ENCODE results near the gene NBPF4.
"Not testable (repeated sequence)": the region's sequence is repeated elsewhere in the genome, so short reads cannot be mapped to it uniquely, and the experiment has no call there.

- not testable (repeated sequence) for TF ChIP-seq POLR2A (IDR thresholded peaks at IDR 0.05; ENCODE audit: low read length); CHD2 (IDR thresholded peaks at IDR 0.05; ENCODE audit: low read length, partially characterized antibody)
Observed at GRCh38 chr1:108216028-108216890, 27.6 kb downstream of the NBPF4 start.
